NT2/D1 (cell line): Measurements from ENCODE around the gene ITPRIPL2.

ENCODE experiments used
- DNase-seq: peaks from one replicate; pipeline ENCODE4 v3.0.0-alpha.2; 2011; ENCODE audit warnings: low read depth, low spot score
- H3K27me3 ChIP-seq: 2 replicates; pipeline ENCODE4 v1.6.0; 2011; ENCODE audit warnings: mild to moderate bottlenecking; ENCODE audit not compliant: insufficient read length, insufficient read depth
- H3K36me3 ChIP-seq: 2 replicates; pipeline ENCODE4 v1.6.1; 2011; ENCODE audit warnings: mild to moderate bottlenecking, low read length, mixed read lengths; ENCODE audit not compliant: insufficient read depth, insufficient read length
- H3K4me1 ChIP-seq: 2 replicates; pipeline ENCODE4 v1.5.1; 2011; ENCODE audit not compliant: insufficient read depth, insufficient read length
- H3K4me3 ChIP-seq: 2 replicates; pipeline ENCODE4 v1.5.1; 2011; ENCODE audit warnings: low read depth; ENCODE audit not compliant: insufficient read length
- H3K9ac ChIP-seq: 2 replicates; pipeline ENCODE4 v1.6.0; 2011; ENCODE audit warnings: low read depth; ENCODE audit not compliant: insufficient read length
- H3K9me3 ChIP-seq: 2 replicates; pipeline ENCODE4 v1.5.1; 2011; ENCODE audit warnings: mild to moderate bottlenecking, low read length; ENCODE audit not compliant: insufficient read depth
- SUZ12 ChIP-seq: IDR thresholded peaks from 2 replicates; pipeline ENCODE4 v1.6.1; 2011; ENCODE audit not compliant: insufficient read length, insufficient read depth; ENCODE audit errors: extremely low read depth
- YY1 ChIP-seq: IDR thresholded peaks from 2 replicates; pipeline ENCODE4 v1.6.1; 2011; ENCODE audit not compliant: insufficient read length, insufficient read depth
- ZNF274 ChIP-seq: IDR thresholded peaks from 2 replicates; pipeline ENCODE4 v1.6.1; 2011; ENCODE audit warnings: mild to moderate bottlenecking, low read depth, low read length

Gene ITPRIPL2

GRCh38 chr16:19073863-19074262 lies 39.9 kb upstream of the ITPRIPL2 start:
- peaks cover 68% of the 10 kb centered on the region for H3K36me3 ChIP-seq
- no peak overlapping the region for H3K4me3 ChIP-seq
- H3K9me3 ChIP-seq = no peaks in the 10 kb centered on the region
- no peak for DNase-seq
- H3K9ac ChIP-seq = no peak overlapping the region
- H3K4me1 ChIP-seq = no peaks in the 10 kb centered on the region
- H3K27me3 ChIP-seq = no peaks in the 10 kb centered on the region
- no peak for TF ChIP-seq ZNF274
- TF ChIP-seq SUZ12 = no peak
- TF ChIP-seq YY1 = no peak

- H3K9ac ChIP-seq = no peak overlapping the region
- H3K4me1 ChIP-seq = no peaks in the 10 kb centered on the region
- H3K4me3 ChIP-seq = no peak overlapping the region
- peaks cover 76% of the 10 kb centered on the region for H3K36me3 ChIP-seq
- no peak for DNase-seq
- H3K9me3 ChIP-seq = peaks cover 6% of the 10 kb centered on the region
- no peaks in the 10 kb centered on the region for H3K27me3 ChIP-seq
- TF ChIP-seq SUZ12 = no peak
- no peak for TF ChIP-seq ZNF274
- TF ChIP-seq YY1 = no peak
Observed at GRCh38 chr16:19075511-19075910, 38.3 kb upstream of the ITPRIPL2 start.

GRCh38 chr16:19077879-19078278 lies 35.9 kb upstream of the ITPRIPL2 start:
- no peak for DNase-seq
- TF ChIP-seq ZNF274 (no peak), YY1 (no peak), SUZ12 (no peak)
- H3K9ac ChIP-seq = no peak overlapping the region
- H3K36me3 ChIP-seq = peaks cover 63% of the 10 kb centered on the region
- H3K4me1 ChIP-seq = no peaks in the 10 kb centered on the region
- no peak overlapping the region for H3K4me3 ChIP-seq
- peaks cover 16% of the 10 kb centered on the region for H3K9me3 ChIP-seq
- H3K27me3 ChIP-seq = no peaks in the 10 kb centered on the region

GRCh38 chr16:19083670-19084069 lies 30.1 kb upstream of the ITPRIPL2 start:
- Histone ChIP-seq H3K27me3 (peaks cover 19% of the 10 kb centered on the region), H3K9ac (no peak overlapping the region), H3K4me1 (no peaks in the 10 kb centered on the region), H3K9me3 (peaks cover 16% of the 10 kb centered on the region), H3K36me3 (peaks cover 17% of the 10 kb centered on the region), H3K4me3 (no peak overlapping the region)
- no peak for TF ChIP-seq SUZ12
- no peak for TF ChIP-seq ZNF274
- TF ChIP-seq YY1 = no peak
- no peak for DNase-seq

GRCh38 chr16:19084139-19084538 lies 29.6 kb upstream of the ITPRIPL2 start:
- TF ChIP-seq YY1 = no peak
- no peak for TF ChIP-seq SUZ12
- no peak for TF ChIP-seq ZNF274
- Histone ChIP-seq H3K36me3 (peaks cover 12% of the 10 kb centered on the region), H3K9ac (no peak overlapping the region), H3K9me3 (peaks cover 16% of the 10 kb centered on the region), H3K27me3 (peaks cover 19% of the 10 kb centered on the region), H3K4me1 (no peaks in the 10 kb centered on the region), H3K4me3 (no peak overlapping the region)
- DNase-seq = no peak

GRCh38 chr16:19084879-19085278 lies 28.9 kb upstream of the ITPRIPL2 start:
- no peak overlapping the region for H3K4me3 ChIP-seq
- H3K27me3 ChIP-seq = peaks cover 19% of the 10 kb centered on the region
- no peak for TF ChIP-seq SUZ12
- TF ChIP-seq ZNF274 = no peak
- no peak for TF ChIP-seq YY1
- H3K9me3 ChIP-seq = peaks cover 16% of the 10 kb centered on the region
- H3K9ac ChIP-seq = no peak overlapping the region
- H3K4me1 ChIP-seq = no peaks in the 10 kb centered on the region
- H3K36me3 ChIP-seq = peaks cover 7% of the 10 kb centered on the region
- DNase-seq = no peak

- TF ChIP-seq SUZ12 = no peak
- no peak for TF ChIP-seq ZNF274
- TF ChIP-seq YY1 = no peak
- peaks cover 7% of the 10 kb centered on the region for H3K36me3 ChIP-seq
- no peaks in the 10 kb centered on the region for H3K4me1 ChIP-seq
- DNase-seq = no peak
- no peak overlapping the region for H3K4me3 ChIP-seq
- H3K9ac ChIP-seq = no peak overlapping the region
- H3K9me3 ChIP-seq = peaks cover 8% of the 10 kb centered on the region
- peaks cover 19% of the 10 kb centered on the region for H3K27me3 ChIP-seq
Observed at GRCh38 chr16:19085679-19086200, 28.0 kb upstream of the ITPRIPL2 start.
